Stimulated activated CD4-positive, alpha-beta T cell treated with anti-CD3 and anti-CD28 coated beads, TNF-alpha, amount 100 ng/mL, for 24 hours (primary cell): ENCODE results near the gene CHERP.
"Not testable (repeated sequence)": the region's sequence is repeated elsewhere in the genome, so short reads cannot be mapped to it uniquely, and the experiment has no call there.

Experiments used
- DNase-seq, 3 experiments: peaks; one replicate each; pipeline ENCODE4 v3.0.0-alpha.2; 2020; ENCODE audit warnings: low read depth in 3 of 3

CHERP gene

DNA sequence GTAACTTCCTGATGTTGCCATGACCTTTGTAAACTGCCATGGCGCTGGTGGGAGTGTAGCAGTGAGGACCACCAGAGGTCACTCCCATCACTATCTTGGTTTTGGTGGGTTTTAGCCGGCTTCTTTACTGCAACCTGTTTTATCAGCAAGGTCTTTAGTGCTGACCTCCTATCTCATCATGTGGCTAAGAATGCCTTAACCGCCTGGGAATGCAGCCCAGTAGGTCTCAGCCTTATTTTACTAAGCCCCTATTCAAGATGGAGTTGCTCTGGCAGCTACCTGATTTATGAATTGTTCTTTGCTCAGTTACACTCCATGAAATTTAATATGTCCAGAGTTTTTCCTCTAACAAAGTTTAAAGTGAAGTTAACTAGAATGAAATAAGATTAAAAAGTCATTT is 65.8 kb downstream of the CHERP start:
- no peak for DNase-seq

- DNase-seq: no peak
Observed at GRCh38 chr19:16473875-16474392, 68.3 kb downstream of the CHERP start.

- DNase-seq: no peak
Observed at GRCh38 chr19:16472992-16473391, 69.2 kb downstream of the CHERP start.

- not testable (repeated sequence) for DNase-seq
Observed at GRCh38 chr19:16472559-16472899, 69.7 kb downstream of the CHERP start.

DNA sequence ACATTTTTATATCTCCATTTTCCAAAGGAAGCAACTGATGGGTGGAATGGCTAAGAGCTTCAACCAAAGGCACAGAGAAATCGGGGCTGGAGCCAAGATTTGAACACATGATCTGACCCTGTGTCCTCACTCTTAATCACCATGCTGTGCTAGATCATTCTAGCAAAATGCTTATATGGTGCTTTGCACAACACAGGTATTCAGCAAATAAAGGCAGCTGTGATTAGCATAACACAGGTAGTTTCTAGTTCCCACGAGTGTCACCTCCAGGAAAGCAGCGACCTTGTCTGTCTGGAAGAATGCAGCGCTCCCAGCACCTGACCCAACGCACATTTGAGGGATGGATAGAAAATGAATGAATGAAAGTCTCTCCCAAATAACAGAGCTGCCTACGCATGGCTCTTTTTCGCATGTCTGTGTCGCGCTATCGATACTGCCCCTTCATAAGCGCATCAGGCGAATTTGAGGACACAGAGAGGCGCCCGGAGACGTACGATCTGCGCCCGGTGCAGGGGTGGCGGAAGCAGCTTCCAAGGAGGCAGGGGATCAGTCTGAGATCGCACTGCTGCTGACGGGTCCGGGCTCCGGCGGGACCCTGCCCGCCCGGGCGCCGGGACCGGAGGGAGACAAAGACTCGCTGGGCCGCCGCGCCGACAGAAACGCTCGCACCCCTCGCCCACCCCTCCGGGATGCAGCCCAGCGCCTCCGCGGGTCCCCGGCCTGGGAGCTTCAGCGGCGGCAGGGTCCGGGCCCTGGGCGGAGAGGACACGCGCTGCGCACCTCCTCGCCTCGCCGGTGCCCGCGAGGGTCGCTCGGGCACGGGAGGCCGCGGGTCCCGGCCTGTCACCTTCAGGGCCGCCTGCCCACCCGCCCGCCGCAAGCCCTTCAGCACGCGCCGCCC is 71.1 kb downstream of the CHERP start:
- DNase-seq: peak in 2 of 3 experiments; percentile 3 to 29

DNA sequence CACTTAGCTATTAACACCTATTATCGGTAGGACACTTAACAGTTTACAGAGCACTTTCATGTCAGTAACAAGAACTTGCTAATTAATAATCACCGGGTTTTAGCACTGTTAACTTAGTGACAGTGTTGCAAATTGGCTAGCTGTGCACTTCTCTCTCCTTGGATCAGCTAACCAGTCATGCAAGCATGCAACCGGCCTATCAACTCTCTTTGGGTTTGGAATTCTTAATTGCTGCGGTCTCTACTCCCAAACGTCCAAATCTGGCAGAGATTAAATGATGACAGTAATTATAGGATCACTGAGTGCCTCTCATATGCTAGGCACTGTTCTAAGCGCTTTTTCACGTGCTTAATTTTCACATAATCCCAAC is 71.7 kb downstream of the CHERP start:
- DNase-seq: no peak
